GM19351 (cell line): Measurements from ENCODE around the gene NAT8L.

Experiments used
- ATAC-seq: cut with Tn5 transposase; IDR thresholded peaks from one replicate; pipeline ENCODE4 v1.9.1; 2021; ENCODE audit warnings: mild to moderate bottlenecking, moderate library complexity; ENCODE audit not compliant: unreplicated experiment

Gene NAT8L

DNA sequence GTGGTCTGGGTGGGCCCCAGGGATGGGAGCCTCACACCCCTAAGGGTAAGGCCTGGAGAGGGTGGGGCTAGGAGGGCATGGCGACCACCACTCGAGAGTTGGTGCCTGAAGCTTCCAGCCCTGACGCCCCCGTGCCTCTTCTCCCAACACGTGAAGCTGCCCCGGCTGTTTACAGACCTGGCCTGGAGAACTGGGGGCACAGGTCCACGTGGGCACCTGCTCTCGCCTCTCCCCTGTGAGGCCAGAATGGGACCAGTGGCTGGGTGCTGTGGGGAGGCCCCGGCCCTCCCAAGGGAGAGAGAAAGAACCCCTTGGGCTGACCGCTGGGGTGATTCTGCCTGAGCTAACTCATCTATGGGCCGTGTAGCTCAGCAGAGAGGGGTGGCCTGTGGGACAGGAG lies 15.5 kb downstream of the NAT8L start:
- ATAC-seq: no peak

DNA sequence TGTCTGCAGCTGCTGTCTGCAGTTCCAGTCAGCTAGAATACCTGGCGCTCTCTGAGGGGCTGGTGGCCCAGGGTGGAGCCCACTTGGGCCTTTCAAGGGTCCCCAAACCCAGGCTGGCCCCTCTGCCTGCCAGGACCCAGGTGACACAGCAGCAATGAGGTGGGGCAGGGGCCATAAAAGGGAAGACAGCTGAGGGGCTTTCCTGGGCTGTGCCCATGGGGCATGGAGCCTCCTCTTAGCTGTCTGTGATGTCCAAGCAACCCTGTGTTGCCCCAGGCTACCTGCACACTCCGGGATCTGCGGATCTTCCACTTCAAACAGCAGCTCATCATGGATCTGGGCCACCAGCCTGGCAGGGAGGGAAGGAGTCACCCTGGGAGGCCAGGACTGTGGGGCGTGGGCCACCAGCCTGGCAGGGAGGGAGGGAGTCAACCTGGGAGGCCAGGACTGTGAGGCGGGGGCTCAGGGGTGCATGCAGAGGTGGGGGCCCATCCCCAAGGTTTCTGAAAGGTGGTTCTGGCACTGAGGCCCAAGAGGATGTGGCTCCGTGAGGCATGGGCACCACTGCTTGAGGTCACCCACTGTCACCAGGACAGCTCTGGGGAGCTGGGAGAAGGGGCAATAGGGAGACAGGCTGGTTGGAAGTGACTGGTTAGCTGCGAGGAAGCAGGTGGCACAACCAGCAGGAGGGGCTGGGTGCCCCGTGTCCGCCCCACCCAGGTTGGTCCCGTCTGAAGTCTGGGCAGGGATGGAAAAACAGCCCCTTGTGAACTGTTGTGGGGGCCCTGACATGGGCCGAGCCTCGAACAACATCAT lies 16.3 kb downstream of the NAT8L start:
- no peak for ATAC-seq

DNA sequence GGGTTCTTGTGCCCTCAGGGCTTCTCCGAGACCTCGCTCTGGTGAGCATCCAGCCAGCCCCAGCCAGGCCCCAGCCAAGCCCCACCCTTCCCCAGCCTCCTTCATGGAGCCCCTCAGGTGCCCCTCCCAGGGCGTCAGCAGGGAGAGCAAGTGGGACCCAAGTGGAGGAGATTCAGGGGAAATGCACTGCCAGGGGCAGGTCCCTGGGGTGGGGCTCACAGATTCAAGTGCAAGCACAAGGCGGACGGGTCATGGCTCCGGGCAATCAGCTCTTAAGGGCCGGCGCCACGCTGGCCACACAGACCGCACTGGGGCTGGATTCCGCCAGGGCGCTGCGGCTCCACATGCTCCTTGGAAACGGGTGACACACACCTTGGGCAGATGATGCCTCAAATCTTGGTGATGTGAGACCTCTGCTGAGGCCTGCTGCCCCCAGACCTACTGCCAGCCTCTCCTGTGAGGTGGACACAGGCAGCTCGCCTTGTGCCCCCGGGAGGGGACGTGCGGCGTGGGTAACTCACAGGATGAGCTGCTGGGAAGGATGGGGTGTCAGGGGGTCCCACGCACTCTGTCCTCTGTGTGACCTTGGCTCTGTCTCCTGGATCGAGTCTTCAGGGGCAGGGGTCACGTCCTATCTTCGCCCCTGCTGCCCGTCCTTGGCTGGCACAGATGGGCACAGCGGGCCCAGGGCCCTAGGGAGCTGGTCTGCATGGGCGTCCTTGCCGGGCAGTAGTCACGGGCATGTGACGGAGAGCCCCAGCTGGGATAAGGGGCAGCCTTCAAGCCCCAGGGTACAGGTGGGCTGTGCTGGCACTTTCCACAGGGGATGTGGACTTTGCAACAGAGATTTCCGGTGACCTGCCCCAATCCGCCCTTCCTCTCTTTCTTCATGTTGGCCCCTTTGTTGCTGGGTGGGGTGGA lies 17.1 kb downstream of the NAT8L start:
- ATAC-seq: no peak

DNA sequence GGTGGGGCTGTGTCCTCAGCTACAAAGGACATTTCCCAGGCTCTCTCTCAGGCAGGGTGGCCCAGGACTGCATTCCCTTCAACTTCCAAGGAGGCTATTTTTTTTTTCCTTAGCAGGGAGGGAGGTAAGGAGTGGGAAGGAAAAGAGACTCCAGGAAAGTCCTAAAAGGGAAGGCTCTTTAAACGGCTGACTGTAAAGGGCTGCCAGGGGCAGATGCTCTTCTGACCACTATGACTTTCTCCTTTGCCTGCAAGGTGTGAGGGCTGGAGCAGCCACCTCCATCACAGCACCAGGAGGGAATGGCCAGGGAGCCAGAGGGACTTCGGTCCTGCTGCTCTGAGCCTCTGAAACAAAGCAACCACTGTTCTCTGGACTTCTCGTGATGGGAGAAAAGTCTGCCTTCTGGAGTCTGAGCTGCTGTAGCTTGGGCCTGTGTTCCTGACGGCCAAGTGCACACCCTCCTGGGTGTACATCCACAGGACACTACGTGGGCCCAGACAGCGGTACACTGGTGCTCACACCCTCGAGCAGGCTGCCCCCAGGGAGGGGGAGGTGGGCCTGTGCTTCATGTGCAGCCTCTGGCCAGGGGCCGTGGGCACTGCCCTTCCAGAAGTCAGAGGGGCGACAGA lies 17.9 kb downstream of the NAT8L start:
- ATAC-seq: no peak

DNA sequence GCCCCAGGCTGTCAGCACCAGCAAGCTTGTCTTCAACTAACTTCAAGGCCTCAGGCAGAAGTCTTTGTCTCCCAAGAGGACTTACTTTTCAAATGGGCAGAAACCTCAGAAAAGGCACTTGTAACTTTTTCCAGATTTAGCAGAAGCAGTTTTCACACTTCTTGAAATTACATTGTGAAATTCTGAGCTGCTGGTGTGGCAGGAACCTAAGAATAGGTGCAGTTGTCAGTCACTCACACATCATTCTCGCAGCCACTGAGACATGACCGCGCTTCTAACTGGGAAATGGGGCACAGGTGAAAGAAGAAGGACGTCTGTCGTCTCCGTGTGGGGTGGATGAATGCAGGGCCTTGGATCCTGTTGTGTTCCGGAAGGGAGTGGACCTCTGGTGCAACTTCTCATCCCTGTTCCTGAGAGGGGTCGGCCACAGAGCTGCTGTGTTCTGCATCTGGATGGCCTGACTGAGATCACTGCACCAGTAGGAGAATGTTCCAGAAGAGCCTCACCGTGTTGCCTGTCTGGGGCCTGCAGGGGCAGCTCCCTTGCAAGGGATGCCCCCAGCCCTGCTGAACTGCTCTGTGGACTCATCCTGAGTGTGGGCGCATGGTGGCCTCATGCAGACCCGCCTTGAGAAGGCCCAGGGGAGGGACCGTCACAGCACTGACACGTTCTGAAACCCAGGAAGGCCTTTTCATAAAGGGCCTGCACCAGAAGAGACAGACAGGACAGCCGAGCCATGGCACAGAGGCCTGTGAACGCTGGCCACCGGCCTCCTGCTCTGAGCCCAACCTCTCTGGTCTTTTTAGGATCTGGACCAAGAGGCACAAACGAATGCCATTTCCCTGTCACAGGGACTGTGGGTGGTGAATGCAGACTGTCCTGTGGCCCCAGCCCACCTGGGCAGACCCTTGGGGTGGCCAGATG lies 18.7 kb downstream of the NAT8L start:
- peak; percentile 58 for ATAC-seq

DNA sequence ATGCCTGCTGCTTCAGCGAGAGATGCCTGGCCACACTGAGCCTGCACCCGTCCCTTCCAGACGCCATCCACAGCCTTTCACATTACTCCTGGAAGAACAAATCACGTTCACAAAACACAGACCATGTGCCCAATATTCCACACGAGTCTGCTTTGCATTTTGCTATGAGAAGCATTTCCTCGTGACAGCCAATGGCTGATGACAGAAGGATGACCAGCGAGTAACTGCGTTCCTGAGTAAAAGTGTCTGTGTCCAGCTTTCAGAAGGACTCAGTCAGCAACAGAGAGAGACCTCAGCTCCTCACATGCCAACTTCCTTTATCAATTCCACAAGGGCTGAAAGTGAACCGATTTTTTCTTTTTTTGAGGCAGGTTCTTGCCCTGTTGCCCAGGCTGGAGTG lies 19.5 kb downstream of the NAT8L start:
- ATAC-seq: no peak

DNA sequence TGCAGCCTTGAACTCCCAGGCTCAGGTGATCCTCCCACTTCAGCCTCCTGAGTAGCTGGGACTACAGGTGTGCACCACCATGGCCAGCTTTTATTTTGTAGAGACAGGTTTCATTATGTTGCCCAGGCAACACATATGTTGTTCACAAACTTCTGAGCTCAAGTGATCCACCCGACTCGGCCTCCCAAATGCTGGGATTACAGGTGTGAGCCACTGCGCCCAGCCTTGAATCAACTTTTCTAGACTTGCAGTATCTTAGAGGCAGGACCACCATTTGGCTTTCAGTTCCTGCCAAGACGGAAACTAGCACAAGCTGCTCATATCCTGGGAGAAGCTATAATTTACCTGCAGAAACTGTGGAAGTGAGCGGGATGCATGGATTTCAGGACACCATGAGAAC lies 19.9 kb downstream of the NAT8L start:
- ATAC-seq: no peak

DNA sequence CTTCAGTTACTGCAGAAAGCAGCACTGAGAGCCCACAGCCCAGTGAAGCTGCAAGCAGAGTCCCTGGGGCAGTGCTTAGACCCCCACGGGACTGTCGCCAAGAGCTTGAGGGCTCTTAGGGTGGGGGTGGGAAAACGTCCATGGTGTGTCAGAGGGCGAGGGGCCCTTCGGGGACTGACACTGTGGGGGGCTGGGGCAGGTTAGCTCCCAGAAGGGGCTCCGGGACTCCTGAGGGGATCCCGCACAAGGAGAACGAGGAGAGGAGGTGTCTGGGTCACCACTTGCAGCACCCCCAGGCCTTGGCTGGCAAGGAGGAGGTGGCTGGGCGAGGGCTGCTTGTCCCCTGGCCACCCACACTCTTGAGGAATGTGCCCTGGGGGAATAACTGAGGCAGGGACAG lies 20.8 kb downstream of the NAT8L start:
- ATAC-seq: no peak

DNA sequence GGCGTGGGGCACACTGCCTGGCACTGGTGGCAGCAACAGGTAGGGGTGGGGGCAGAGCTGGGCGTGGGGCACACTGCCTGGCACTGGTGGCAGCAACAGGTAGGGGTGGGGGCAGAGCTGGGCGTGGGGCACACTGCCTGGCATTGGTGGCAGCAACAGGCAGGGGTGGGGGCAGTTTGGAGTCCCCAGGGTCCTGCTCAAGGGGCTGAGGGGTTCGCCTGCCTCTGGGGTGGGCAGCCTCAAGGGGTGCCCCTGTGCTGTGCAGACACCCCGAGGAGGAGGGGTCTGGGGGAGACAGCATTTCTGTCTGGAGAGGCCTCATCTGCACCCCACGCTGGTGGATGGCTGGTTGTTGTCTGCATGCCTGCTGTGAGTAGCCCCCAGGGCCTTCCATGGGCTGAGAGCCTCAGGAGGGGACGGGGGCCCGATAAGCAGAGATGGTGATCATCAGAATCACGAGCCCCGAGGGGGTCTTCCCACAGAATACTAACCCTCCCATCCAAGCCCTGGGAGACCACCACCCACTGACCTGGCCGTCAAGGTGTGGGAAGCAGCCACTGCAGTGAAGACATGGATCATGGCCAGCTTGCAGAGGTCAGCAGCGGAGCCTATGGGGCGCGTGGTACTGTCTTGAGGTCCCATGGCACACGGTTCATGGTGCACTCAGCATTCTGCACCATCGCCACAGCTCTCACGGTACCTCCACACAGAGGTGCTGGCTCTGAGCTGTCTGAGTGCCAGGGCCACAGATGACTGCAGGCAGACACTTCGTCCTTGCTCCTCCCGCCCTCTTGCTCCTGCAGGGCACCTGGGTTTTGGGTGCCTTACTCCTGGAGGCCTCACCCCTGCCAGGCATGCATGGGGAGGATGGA lies 21.5 kb downstream of the NAT8L start:
- ATAC-seq: no peak

DNA sequence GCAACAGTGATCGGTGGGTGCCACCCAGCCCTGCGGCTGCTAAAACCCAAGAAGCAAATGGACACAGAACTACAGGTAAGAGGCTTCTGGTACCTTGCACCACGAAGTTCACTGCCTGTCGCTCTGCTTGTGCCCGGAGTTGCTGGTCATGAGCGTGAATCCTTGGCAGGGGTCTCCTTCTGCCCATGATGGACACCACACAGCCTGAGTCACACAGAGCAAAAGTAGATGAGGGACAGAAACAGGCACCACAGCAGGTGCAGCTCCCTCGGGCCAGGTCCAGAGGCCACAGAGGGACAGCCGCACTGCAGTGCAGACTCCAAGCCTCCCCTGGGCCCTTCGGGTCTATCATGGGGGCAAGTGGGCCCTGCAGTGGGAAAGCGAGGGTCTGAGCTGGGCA lies 22.4 kb downstream of the NAT8L start:
- no peak for ATAC-seq

DNA sequence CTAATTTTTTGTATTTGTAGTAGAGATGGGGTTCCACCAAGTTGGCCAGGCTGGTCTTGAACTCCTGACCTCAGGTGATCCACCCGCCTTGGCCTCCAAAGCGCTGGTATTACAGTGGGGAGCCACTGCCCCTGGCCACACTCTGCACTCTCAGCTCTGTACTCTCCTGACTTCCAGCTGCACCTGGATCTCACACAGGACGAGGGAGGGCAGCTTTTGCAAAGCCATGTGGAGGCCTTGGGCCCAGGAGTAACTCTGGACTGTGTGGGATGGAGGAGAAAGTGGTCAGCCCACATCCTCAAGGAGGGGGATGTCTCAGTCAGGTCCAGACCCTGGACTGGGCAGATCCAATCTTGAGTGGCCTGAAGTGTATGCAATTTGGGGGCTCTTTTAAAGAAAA lies 23.0 kb downstream of the NAT8L start:
- no peak for ATAC-seq

DNA sequence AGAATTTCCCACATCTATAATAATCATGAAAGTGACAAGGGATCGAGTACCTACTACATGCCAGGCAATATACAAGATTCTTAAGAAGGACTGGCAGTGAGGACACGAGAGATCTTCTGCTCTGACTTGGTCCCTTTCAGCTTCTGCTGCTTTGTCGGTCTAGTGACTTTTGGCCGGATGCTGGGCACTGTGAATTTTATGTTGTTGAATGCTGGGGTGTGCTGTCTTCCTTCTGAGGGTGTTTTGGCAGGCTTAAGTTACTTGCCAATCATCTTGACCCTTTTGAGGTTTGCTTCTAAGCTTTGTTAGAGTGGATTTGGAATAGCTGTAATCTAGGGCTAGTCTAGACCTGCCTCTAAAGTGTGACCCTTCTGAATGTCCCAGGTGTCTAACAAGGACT lies 23.5 kb downstream of the NAT8L start:
- ATAC-seq: no peak

DNA sequence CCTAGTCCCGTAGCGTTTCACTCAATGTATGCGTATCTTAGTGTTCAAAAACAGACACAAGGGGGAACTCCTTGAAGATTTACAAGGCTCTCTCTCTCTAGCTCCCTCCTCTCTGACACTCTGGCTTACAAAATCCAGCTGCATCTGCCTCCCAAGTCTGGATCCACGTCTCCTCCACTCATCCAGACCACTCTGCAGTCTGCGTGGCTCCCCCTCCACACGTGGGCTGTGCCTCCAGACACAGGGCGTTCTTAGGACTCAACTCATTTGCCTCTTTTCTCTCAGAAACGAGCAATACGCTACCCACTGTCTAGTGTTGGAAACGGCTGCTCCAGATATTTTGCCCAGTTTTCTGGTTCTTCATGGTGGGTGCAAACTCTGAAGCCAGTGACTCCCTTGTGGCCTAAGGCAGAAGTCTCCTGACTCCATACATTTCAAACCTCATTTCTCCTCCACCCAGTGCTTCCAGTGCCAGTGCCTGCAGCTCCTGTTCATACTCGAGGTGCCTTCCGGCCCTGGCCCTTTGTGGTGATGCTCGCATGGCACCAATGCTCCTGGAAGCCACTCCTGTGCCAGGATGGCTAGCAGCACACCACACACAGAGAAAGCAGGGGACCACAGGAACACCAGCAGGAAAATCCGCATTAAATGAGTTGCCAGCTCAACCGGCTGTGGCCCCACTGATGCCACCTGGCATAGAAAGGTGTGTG lies 24.1 kb downstream of the NAT8L start:
- no peak for ATAC-seq

DNA sequence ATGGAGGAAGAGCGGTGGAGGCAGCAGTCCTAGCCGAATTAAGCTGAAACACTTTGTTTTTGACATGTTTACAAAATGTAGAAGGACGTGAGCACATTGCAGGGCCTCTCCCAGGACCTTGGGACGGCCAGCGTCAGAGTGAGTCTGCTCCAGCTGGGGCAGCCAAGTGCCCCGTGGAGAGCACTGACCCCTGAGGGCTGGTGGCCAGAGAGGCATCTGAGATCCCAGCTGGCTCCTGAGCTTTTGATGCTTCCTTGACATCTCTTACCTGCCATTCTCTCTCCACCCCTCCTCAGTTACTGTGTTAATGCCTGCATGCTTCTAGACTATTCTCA lies 24.7 kb downstream of the NAT8L start:
- ATAC-seq: no peak

DNA sequence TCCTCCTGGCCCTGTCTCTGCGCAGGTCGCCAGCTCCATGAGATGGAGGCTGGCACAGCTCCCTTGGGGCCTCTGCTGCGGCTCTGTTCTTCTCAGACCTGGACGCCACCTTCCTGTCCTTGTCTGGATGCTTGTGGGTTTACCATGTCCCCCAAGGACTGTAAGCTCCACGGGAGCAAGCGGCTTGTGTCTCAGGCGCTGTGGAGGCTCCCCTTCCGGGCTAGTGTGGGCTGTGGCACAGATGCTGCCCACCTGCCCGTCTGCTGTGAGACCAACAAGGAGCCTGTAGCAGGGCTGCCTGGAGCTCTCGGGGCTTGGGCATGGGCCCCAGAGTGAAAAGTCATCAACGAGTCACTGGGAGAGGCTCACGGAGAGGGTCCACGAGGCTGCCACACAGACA lies 25.2 kb downstream of the NAT8L start:
- ATAC-seq: no peak

DNA sequence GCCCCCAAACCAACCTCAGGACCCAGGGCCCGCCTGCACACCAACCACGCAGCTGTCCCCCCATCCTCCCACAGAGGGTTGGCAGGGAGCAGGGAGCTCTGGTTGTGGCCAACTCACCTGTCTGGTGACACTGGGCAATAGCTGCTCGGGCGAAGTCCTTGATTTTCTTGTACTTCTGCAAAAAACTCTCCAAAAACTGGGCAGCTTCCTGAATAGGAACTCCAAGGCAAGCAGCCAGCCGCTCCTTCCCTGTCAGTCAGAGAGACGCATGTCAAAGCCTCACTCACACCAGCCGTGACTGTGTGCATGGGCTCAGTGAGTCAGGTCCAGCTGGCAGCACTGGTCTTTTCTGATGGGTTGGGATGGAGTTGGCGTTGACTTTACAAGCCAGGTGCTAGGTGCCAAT lies 26.4 kb downstream of the NAT8L start:
- ATAC-seq: no peak

DNA sequence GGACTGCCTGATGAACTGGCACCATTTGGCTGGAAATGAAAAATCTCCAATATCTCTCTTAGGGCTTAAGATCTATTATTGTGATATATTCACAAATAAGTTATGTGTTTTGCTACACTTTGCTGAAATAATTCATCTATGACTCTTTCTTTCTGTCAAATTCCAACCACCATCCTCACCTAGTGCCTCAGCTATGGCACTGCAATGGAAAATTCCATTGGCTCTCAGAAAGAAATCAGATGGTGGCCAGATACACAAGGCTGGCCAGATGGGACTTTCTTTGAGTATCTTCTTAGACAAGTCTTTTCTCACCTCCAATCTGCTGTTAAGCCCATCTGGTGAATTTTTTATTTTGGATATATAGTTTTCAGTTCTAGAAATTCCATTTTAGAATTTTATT lies 28.0 kb downstream of the NAT8L start:
- ATAC-seq: no peak

DNA sequence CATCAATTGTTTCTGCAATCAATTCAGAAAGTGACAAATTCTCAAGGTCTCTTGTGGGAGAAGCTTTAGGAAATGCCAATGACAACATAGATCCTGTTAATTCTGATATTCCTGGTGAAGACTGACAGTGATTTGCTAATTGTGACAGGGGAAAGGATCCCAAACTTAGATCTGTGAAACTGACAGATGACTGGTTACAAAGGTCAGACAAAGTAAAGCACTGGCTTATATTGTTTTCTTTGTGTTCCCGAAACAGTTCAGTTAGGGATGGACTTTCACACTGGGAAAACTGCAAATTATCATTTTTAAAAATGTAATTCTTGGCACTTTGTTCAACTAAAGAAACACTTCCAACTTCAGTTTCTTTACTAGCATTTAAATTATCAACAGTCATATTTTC lies 30.1 kb downstream of the NAT8L start:
- ATAC-seq: no peak

DNA sequence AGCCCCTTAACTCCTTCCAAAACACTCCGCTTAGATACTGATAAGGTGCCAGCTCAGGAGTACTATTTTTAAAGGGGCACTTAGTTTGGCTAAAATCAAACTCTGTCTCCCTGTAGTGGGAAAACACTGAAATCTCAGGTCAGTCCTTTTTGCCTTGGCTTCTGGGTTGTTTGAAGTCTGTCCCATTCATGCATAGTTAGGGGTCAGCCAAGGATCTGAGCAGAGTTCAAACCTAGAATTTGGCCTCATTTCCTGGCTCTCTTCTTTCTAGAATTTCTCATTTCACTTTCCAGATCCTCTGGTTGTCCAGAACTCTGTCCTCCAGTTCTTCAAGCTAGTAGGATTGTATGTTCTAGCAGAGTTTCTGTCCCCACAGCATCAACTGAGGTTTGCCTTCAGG lies 31.5 kb downstream of the NAT8L start:
- ATAC-seq: no peak
